Stimulated activated CD8-positive, alpha-beta memory T cell treated with anti-CD3 and anti-CD28 coated beads, Interleukin-12 subunit alpha, Interleukin-12 subunit beta, amount 100 ng/mL, for 24 hours (primary cell): ENCODE results near the gene TIMM44.
A peak's percentile ranks its signal among the peaks of the same experiment; 100 is the strongest.

Experiments used
- DNase-seq: peaks from one replicate; pipeline ENCODE4 v3.0.0-alpha.2; 2020; ENCODE audit errors: extremely low read depth

Gene TIMM44

GRCh38 chr19:7943444-7944176 lies at the start of gene TIMM44:
Gene TIMM44, minus strand, starts transcription at chr19:7943666. Its CDS starts 15 bp downstream, at chr19:7943651.
- DNase-seq = peak; percentile 96

- DNase-seq = no peak
These were observed 49.1 kb upstream of the TIMM44 start for GRCh38 chr19:7992575-7992974.

GRCh38 chr19:7989071-7989575 lies 45.7 kb upstream of the TIMM44 start:
- DNase-seq = no peak

- DNase-seq = no peak
These were observed 44.8 kb upstream of the TIMM44 start for GRCh38 chr19:7988307-7988706.

- DNase-seq = no peak
These were observed 43.8 kb upstream of the TIMM44 start for GRCh38 chr19:7987114-7987768.

- DNase-seq = no peak
These were observed 43.1 kb upstream of the TIMM44 start for GRCh38 chr19:7986321-7987113.

GRCh38 chr19:7985481-7985911 lies 42.0 kb upstream of the TIMM44 start:
- DNase-seq = no peak

GRCh38 chr19:7983995-7984837 lies 40.8 kb upstream of the TIMM44 start:
- no peak for DNase-seq

GRCh38 chr19:7983286-7983950 lies 40.0 kb upstream of the TIMM44 start:
- no peak for DNase-seq

GRCh38 chr19:7982651-7983099 lies 39.2 kb upstream of the TIMM44 start:
- no peak for DNase-seq

GRCh38 chr19:7982103-7982502 lies 38.6 kb upstream of the TIMM44 start:
- DNase-seq = no peak

- DNase-seq = no peak
These were observed 38.2 kb upstream of the TIMM44 start for GRCh38 chr19:7981661-7982060.

GRCh38 chr19:7981199-7981598 lies 37.7 kb upstream of the TIMM44 start:
- DNase-seq = no peak

- DNase-seq = no peak
These were observed 37.2 kb upstream of the TIMM44 start for GRCh38 chr19:7980635-7981121.

- no peak for DNase-seq
These were observed 36.7 kb upstream of the TIMM44 start for GRCh38 chr19:7980168-7980567.

GRCh38 chr19:7979559-7979958 lies 36.1 kb upstream of the TIMM44 start:
- DNase-seq = no peak

GRCh38 chr19:7979011-7979410 lies 35.5 kb upstream of the TIMM44 start:
- DNase-seq = no peak

- DNase-seq = no peak
These were observed 34.8 kb upstream of the TIMM44 start for GRCh38 chr19:7978179-7978825.

- DNase-seq = no peak
These were observed 34.2 kb upstream of the TIMM44 start for GRCh38 chr19:7977723-7978040.

GRCh38 chr19:7977021-7977722 lies 33.7 kb upstream of the TIMM44 start:
- DNase-seq = no peak
